ELF-1 (cell line): ENCODE data around the gene CNTNAP2.
A peak's percentile ranks its signal among the peaks of the same experiment; 100 is the strongest.

Experiments used
- DNase-seq: peaks from one replicate; pipeline ENCODE4 v3.0.0-alpha.2; 2016; ENCODE audit warnings: low read depth, low spot score

The CNTNAP2 gene

DNA sequence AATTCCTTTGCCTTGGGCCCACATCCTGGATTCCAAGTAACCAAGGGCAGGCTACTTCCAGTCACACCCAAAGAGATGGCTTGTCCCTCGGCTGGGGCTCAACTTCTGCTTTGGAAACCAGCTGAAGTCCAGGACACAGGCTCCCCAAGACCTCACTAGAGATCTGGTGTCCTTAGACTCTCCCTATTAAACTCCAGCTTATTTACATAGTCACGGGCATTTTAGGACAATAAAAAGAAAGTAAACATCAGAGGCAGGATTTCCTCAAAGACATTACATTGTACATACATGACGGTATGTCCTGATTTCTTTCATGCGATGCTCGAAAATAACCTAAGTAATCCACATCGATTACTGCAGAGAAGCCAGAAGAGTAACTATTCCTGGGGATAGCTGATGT is 2012.4 kb downstream of the CNTNAP2 start:
- no peak for DNase-seq

- DNase-seq: no peak
These were observed 2018.5 kb downstream of the CNTNAP2 start for GRCh38 chr7:148135116-148135515.

DNA sequence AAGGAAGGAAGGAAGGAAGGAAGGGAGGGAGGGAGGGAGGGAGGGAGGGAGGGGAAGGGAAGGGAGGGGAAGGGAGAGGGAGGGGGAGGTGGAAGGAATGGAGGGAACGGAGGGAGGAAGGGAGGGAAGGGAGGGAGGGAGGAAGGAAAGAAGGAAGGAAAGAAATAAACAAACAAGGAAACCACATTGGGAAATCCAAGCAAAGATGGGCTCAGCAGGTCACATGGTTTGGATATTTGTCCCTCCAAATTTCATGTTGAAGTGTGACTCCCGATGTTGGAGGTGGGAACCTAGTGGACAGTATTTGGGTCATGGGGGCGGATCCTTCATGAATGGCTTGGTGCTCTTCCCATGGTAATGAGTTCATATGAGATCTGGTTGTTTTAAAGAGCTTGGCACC is 2019.4 kb downstream of the CNTNAP2 start:
- DNase-seq: no peak

- peak; percentile 27 for DNase-seq
These were observed 2026.2 kb downstream of the CNTNAP2 start for GRCh38 chr7:148142660-148143248.

DNA sequence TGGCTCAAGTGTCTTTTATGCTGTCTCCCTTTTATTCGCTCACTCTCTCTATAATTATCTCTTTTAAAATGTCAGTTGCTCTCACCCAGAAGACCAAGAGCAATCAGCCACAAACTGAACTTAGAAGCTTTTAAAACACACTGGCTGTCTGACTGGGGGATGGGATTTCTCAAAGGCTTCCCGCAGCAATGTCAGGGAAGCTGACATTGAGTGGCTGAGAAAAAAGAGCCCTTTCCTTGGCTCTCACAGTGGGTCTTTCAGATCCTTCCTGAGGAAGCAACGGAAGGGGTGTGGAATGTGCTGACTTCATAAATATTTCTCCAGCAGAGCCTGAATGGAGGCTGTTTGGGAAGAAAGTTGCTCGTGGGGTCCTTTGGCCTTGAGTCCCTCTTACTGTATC is 2028.2 kb downstream of the CNTNAP2 start:
- DNase-seq: peak; percentile 14

DNA sequence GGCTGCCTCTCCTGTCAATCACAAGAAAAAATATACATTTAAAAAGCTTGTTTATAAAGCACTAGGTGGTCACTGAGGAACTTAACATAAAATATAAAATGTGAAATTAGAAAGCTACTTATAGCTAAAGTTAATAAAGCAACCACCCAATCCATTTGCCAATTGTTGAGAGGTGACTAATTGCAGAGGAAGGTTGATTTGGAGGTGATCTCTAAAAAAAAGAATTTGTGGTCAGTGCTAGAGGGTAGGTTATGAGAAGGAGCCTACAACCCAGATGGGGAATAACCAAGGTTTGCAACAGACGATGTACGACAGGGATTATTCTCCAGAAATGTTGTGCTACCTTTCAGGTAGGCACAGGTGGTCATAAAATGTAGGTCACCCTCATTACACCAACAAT is 2029.7 kb downstream of the CNTNAP2 start:
- no peak for DNase-seq

DNA sequence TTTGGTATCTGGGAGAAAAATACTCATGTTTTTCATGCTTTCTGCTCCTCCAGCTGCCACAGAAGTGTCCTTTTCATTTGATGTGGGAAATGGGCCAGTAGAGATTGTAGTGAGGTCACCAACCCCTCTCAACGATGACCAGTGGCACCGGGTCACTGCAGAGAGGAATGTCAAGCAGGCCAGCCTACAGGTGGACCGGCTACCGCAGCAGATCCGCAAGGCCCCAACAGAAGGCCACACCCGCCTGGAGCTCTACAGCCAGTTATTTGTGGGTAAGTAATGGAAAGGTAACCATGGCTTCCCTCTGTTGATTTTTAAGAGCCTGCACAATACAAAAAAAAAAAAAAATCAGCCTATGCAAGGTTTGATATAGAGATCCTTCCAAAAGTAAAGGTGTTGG is 2030.8 kb downstream of the CNTNAP2 start:
- DNase-seq: no peak

DNA sequence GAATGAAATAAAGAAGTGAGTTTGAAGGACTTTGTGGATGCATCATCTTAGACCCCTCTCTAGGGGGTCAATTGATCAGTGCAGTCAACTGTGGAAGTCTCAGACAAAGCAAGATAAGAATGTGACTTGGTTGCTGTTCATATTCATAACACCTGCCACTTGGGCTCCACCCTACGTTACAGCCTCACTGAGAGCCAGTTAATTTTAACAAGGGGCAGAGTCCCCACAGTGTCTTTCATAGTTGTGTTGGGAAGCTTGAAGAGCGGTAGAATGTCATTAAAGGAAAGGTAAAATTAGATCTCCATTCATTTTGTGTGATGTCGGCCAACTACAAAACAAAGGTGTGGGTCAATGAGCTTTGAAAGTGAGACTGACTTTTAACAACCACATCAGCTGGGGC is 2031.9 kb downstream of the CNTNAP2 start:
- no peak for DNase-seq

- no peak for DNase-seq
These were observed 2033.1 kb downstream of the CNTNAP2 start for GRCh38 chr7:148149730-148150129.

GRCh38 chr7:148151778-148152177 is 2035.2 kb downstream of the CNTNAP2 start:
- no peak for DNase-seq

DNA sequence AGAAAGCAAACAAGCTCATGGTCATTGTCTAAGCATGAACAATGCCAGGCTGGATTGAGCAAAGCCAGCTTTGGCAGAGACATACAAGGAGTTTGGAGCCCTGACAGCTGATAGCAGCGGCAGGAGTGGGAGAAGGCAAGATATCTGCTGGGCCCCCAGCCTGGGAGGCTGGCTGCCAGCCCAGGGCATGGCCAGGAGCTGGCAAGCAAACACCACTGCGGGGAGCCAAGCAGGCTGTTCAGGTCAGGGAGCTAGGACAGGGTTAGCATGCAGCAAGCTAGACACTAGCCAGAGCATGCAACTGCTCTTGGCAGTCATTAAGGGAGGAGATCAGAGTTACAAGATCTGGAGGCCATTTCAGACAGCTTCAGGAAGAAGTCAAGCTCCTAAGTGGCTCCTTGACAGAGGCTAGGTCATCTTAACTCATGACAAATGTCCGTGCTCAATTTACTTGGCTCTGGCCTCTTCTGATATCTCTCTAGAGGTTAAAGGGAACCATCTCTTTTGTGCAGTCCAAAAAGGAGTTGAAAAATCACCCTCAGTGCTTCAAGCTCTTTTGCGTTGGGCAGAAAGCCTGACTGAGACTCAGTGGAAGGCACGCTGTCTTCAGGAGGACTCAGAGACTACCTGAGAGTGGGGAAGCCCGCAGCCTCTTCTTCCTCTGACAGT is 2037.1 kb downstream of the CNTNAP2 start:
- DNase-seq: no peak

DNA sequence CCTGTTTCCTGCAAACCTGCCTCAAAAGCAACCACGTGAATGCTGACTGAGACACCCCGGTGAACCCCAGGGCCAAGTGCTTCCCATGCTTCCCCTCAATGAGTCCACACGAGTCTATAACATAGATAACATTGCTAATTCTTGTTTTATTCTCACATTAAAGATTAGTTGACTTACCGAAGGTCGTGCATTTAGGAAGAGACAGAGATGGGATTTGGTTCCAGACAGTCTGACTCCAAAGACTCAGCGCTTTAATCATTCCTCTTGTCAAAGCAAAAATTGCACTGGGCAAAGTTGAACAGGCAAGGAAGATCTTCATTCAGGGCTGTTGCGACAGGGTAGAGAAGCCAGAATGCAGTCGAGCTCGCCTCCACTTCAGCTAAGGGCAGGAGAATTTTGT is 2038.4 kb downstream of the CNTNAP2 start:
- no peak for DNase-seq

DNA sequence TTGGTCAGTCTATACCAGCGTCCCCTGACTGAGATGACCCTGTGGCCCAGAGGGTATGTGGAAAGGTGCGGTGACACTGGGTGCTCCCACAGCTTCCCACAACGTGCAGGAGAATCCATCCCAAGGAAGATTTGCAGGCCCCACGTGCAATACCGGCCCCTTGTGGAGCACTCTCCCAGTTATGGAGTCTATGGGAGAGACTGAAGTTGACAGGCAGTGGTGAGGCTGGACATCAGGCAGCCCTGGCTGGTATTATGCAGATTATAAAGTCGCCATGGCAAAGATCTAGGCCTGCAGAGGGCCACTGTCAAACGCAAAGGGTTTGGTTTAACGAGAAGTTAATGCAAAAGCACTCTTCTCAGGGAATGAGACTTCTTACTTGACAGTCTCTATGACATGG is 2039.2 kb downstream of the CNTNAP2 start:
- no peak for DNase-seq

- no peak for DNase-seq
These were observed 2039.6 kb downstream of the CNTNAP2 start for GRCh38 chr7:148156233-148156632.

GRCh38 chr7:148159331-148159730 is 2042.7 kb downstream of the CNTNAP2 start:
- DNase-seq: no peak

DNA sequence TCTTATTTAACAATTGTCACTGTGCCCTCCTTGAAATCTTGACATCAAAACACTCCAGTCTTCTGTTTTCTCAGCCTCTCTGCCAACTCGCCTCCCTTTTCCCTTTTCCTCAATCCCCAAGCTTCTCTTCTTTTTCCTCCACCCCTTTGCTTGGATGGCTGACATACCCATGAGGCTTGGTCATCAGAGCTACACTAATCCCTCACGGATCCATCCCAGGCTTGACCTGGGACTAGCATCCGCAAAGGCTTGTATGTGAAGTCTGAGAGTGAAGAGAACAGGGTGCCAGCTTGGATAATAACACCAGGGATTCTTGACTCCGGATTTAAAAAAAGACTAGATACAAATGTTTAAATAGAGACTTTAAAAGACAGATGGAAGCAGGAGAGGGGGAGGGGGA is 2045.2 kb downstream of the CNTNAP2 start:
- DNase-seq: peak; percentile 27

DNA sequence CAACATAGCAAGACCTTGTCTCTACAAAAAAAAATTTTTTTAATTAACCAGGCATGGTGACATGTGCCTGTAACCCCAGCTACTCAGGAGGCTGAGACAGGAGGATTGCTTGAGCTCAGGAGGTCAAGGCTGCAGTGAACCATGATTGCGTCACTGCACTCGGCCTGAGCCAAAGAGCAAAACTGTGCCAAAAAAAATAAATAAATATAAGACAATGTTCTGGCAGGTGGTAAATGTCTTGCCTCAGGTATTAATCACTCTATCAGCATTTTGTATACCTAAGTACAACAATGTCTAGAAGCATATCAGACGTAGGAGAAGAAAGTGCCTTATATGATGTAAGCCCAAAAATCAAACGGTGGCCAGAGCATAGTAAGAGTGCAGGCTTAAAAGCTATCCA is 2046.2 kb downstream of the CNTNAP2 start:
- no peak for DNase-seq

DNA sequence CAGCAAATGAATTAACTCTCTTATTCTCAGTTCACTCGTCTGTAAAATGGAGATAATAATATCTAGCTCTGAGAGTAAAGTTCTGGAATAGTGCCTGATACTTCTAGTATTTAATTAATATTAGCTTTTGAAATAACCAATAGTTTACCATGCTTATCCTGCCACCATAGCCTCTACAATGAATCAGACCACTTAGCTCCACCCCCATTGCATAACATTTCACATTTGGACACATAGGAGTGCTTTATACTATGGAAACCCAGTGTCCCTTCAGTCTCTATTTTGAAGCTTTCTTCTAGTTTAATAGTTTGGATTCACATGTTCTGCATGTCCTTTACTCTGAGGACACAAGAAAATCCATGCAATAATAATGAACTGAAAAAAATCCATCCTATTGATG is 2046.6 kb downstream of the CNTNAP2 start:
- DNase-seq: no peak

DNA sequence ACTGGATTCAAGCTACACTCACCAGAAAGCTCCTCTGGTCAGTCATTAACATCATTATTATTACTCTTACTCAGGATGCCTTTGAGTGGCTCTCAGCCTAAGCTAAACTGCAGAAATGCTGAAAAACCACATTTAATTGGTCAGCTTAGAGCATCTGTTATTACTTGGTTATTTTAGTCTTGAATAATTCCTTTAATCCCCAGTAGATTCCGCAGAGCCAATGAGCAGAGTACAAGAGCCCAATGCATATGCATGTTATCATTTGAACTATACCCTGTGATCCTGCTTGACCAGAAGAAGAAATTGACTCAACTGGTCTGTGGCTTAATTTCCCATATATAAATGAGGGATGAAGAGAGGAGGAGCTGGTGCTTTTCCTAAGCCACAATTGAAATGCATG is 2056.3 kb downstream of the CNTNAP2 start:
- DNase-seq: no peak

- no peak for DNase-seq
These were observed 2056.8 kb downstream of the CNTNAP2 start for GRCh38 chr7:148173369-148173768.

- no peak for DNase-seq
These were observed 2057.8 kb downstream of the CNTNAP2 start for GRCh38 chr7:148174376-148174775.

DNA sequence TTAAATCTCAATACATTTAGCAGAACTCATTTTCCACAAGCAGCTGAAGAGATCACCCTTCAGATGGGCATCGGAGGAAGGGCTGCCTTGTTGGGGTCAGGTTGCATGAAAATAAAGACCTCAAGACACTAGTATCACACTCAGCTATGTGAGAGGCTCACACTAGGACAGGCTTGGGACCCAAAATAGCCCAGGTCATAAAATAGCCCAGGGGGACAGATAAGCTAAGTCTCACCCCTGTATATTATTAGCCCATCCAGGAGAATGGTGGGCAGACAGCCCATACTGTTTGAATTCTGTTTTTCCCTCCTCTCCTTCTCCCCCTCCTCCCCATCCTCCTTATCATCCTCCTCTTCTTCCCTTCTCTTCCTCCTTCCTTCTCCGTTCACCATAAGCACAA is 2058.9 kb downstream of the CNTNAP2 start:
- no peak for DNase-seq

GRCh38 chr7:148177972-148178371 is 2061.4 kb downstream of the CNTNAP2 start:
- no peak for DNase-seq

DNA sequence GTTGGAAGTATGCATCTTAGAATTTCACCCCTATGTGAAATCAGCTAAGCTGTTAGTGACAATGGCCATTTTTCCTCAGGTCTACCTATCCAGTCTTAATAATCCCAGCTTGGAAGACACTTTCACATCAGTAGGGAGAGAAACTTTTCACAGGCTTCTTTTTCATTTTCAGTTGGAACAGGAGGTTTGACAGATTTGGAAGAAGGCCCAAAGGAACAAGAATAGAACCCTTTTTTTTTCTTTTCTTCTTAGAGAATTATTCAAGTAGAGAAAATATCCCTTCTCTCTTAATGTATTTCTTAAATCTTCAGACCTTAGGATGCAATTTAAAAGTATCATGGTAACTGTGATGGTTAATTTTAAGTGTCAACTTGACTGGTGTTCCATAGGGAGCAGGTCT is 2063.5 kb downstream of the CNTNAP2 start:
- no peak for DNase-seq
